HEK293 (cell line): Measurements from ENCODE around the gene DKKL1.
A peak's percentile ranks its signal among the peaks of the same experiment; 100 is the strongest.

Source experiments
- CTCF ChIA-PET: fragments of 350-600 bp; formaldehyde crosslinking; extraction: SDS; loops from one replicate; lab custom pipeline; 2021; ENCODE audit warnings: antibody characterized with exemption; lab: Yijun Ruan, JAX
- POLR2A ChIA-PET: fragments of 300-600 bp; formaldehyde crosslinking; extraction: SDS; loops from one replicate; lab custom pipeline; 2020; ENCODE audit warnings: antibody characterized with exemption, inconsistent platforms; lab: Yijun Ruan, JAX
- H3K27ac ChIP-seq: fragments of 200-500 bp; sonication (Bioruptor generic); 2 replicates; pipeline ENCODE4 v1.5.1; 2014; ENCODE audit warnings: low read depth, low read length, control low read depth, inconsistent platforms; ENCODE audit errors: extremely low read depth
- H3K36me3 ChIP-seq, 2 experiments: fragments of 200-500 bp in 1 of 2; sonication (Bioruptor generic) in 1 of 2; 1 replicate in 1 of 2; 2 replicates in 1 of 2; pipeline ENCODE4 v1.5.1; 2014 to 2017; ENCODE audit warnings: inconsistent platforms in 2 of 2, low read length in 2 of 2; ENCODE audit not compliant: control insufficient read depth in 2 of 2, insufficient read depth in 1 of 2
- H3K4me1 ChIP-seq: fragments of 200-500 bp; sonication (Bioruptor generic); 2 replicates; pipeline ENCODE4 v1.5.1; 2014; ENCODE audit warnings: mild to moderate bottlenecking, low read length, inconsistent platforms; ENCODE audit not compliant: control insufficient read depth, insufficient read depth
- H3K4me3 ChIP-seq: 2 replicates; pipeline ENCODE4 v1.5.1; 2011; ENCODE audit warnings: low read depth, mild to moderate bottlenecking, control low read depth, low read length, moderate library complexity
- H3K9me3 ChIP-seq: fragments of 200-500 bp; sonication (Bioruptor generic); 2 replicates; pipeline ENCODE4 v1.5.1; 2014; ENCODE audit warnings: low read depth, low read length, inconsistent platforms; ENCODE audit not compliant: control insufficient read depth, insufficient read depth
- EGR2 ChIP-seq: fragments of 450-650 bp; formaldehyde crosslinking; IDR thresholded peaks from 2 replicates; pipeline ENCODE4 v1.5.1; 2016; ENCODE audit warnings: low read depth, missing biosample characterization, missing genetic modification characterization
- KLF9 ChIP-seq: fragments of 450-650 bp; formaldehyde crosslinking; IDR thresholded peaks from 2 replicates; pipeline ENCODE4 v1.5.1; 2016; ENCODE audit warnings: missing biosample characterization, missing genetic modification characterization, low read depth
- SP7 ChIP-seq: fragments of 450-650 bp; formaldehyde crosslinking; IDR thresholded peaks from 2 replicates; pipeline ENCODE4 v1.5.1; 2016; ENCODE audit warnings: missing biosample characterization, missing genetic modification characterization
- ZBTB44 ChIP-seq: fragments of 450-650 bp; IDR thresholded peaks from 2 replicates; pipeline ENCODE4 v1.5.1; 2018; ENCODE audit warnings: missing biosample characterization, mild to moderate bottlenecking, missing genetic modification characterization
- ZFHX2 ChIP-seq: fragments of 450-650 bp; formaldehyde crosslinking; conservative IDR thresholded peaks from 2 replicates; pipeline ENCODE4 v1.5.1; 2016; ENCODE audit warnings: missing biosample characterization, missing genetic modification characterization
- ZFP41 ChIP-seq: fragments of 450-650 bp; formaldehyde crosslinking; IDR thresholded peaks from 2 replicates; pipeline ENCODE4 v1.5.1; 2016; ENCODE audit warnings: missing biosample characterization, missing genetic modification characterization, borderline replicate concordance
- ZNF184 ChIP-seq: fragments of 450-650 bp; IDR thresholded peaks from 2 replicates; pipeline ENCODE4 v1.5.1; 2018; ENCODE audit warnings: missing biosample characterization, mild to moderate bottlenecking, missing genetic modification characterization
- ZNF335 ChIP-seq: fragments of 450-650 bp; formaldehyde crosslinking; conservative IDR thresholded peaks from 2 replicates; pipeline ENCODE4 v1.5.1; 2016; ENCODE audit warnings: missing biosample characterization, missing genetic modification characterization
- ZNF341 ChIP-seq: fragments of 450-650 bp; formaldehyde crosslinking; IDR thresholded peaks from 2 replicates; pipeline ENCODE4; 2016; ENCODE audit warnings: low read depth, missing biosample characterization, missing genetic modification characterization
- ZNF350 ChIP-seq: fragments of 450-650 bp; formaldehyde crosslinking; IDR thresholded peaks from 2 replicates; pipeline ENCODE4 v1.5.0; 2017; ENCODE audit warnings: missing biosample characterization, mild to moderate bottlenecking, missing genetic modification characterization
- ZNF423 ChIP-seq: fragments of 450-650 bp; formaldehyde crosslinking; IDR thresholded peaks from 2 replicates; pipeline ENCODE4 v1.5.1; 2016; ENCODE audit warnings: missing biosample characterization, missing genetic modification characterization
- ZNF449 ChIP-seq: fragments of 450-650 bp; formaldehyde crosslinking; IDR thresholded peaks from 2 replicates; pipeline ENCODE4 v1.5.1; 2017; ENCODE audit warnings: missing biosample characterization, mild to moderate bottlenecking, missing genetic modification characterization, moderate library complexity
- ZNF530 ChIP-seq: fragments of 450-650 bp; formaldehyde crosslinking; IDR thresholded peaks from 2 replicates; pipeline ENCODE4 v1.5.1; 2016; ENCODE audit warnings: low read depth, missing biosample characterization, missing genetic modification characterization

DKKL1 gene

GRCh38 chr19:49389406-49389805 is 25.7 kb downstream of the DKKL1 start:
- Histone ChIP-seq H3K4me3 (no peak overlapping the region), H3K27ac (no peak overlapping the region), H3K9me3 (no peaks in the 10 kb centered on the region), H3K36me3 (no peaks in the 10 kb centered on the region), H3K4me1 (no peaks in the 10 kb centered on the region)
- ChIA-PET CTCF (interaction anchor here (0.6 to 3.4 kb wide), 6 partner anchors 26 to 423 kb away, joined by 3 to 33 read pairs (median 4); partner anchors contain the start of genes DKKL1, GFY and PIH1D1), POLR2A (no interaction called here)
- TF ChIP-seq ZNF423 (no peak), ZNF184 (no peak), ZBTB44 (tag by site-specific recombination) (no peak), KLF9 (no peak), ZFP41 (no peak)

GRCh38 chr19:49390131-49390928 is 26.7 kb downstream of the DKKL1 start:
- CTCF ChIA-PET: interaction anchor here (0.6 to 5.0 kb wide), 22 partner anchors 10 to 422 kb away, joined by 3 to 59 read pairs (median 9); partner anchors contain the start of genes DKKL1, GFY, PIH1D1 and SLC17A7
- POLR2A ChIA-PET: interaction anchor here (1.4 kb wide), 1 partner anchor 63 kb away, joined by 3 read pairs; the partner anchor contains the start of gene ALDH16A1
- H3K4me1 ChIP-seq: no peaks in the 10 kb centered on the region

GRCh38 chr19:49390929-49391359 is 27.3 kb downstream of the DKKL1 start:
- Histone ChIP-seq H3K27ac (no peak overlapping the region), H3K4me3 (no peak overlapping the region), H3K36me3 (no peaks in the 10 kb centered on the region), H3K9me3 (no peaks in the 10 kb centered on the region), H3K4me1 (no peaks in the 10 kb centered on the region)
- ChIA-PET POLR2A (interaction anchor here (0.6 to 1.8 kb wide), 6 partner anchors 12 to 62 kb away, joined by 3 to 9 read pairs (median 4); partner anchors contain the start of genes ALDH16A1 and PIH1D1), CTCF (interaction anchor here (0.5 to 5.0 kb wide), 30 partner anchors 8 to 701 kb away, joined by 3 to 59 read pairs (median 7); partner anchors contain the start of genes DKKL1, FLT3LG, GFY and PIH1D1)
- 0 out of 2 replicates have a peak, but pooled peaks have one; percentile 11 for TF ChIP-seq EGR2 (tag by site-specific recombination)
- TF ChIP-seq ZNF449: no peak
- no peak for TF ChIP-seq ZNF350 (tag by site-specific recombination)
- TF ChIP-seq ZNF530 (tag by site-specific recombination): no peak
- no peak for TF ChIP-seq SP7 (tag by site-specific recombination)

More at GRCh38 chr19:49390131-49390928, 26.7 kb downstream of the DKKL1 start:
- no peak overlapping the region for H3K27ac ChIP-seq
- H3K4me3 ChIP-seq: no peak overlapping the region
- H3K36me3 ChIP-seq: no peaks in the 10 kb centered on the region
- TF ChIP-seq ZNF341: no peak
- peak; percentile 39; the same call in 1 of the 2 replicates for TF ChIP-seq ZFHX2
- TF ChIP-seq ZNF335 (tag by site-specific recombination): peak; percentile 59; the same call in 1 of the 2 replicates
- peak; percentile 54 for TF ChIP-seq EGR2 (tag by site-specific recombination)
- no peaks in the 10 kb centered on the region for H3K9me3 ChIP-seq
